A673 (cell line): ENCODE results near the gene GYS2. TPM values are rescaled to one million over a fixed set of nuclear protein-coding genes. Genes with fewer than 3 reads are reported as not detected.
A peak's percentile ranks its signal among the peaks of the same experiment; 100 is the strongest.
"Not testable (repeated sequence)": the region's sequence is repeated elsewhere in the genome, so short reads cannot be mapped to it uniquely, and the experiment has no call there.

Experiments used
- BruUV-seq: library from RNA; stranded (reverse); fragments of 400-500 nt; replicated peaks from 2 replicates; lab custom pipeline; 2021; lab: Mats Ljungman, UMichigan
- CTCF ChIA-PET: fragments of 300-600 bp; sonication (Branson Sonifier 250); formaldehyde crosslinking; loops from one replicate; lab custom pipeline; 2022; ENCODE audit warnings: antibody characterized with exemption; lab: Charles Lee
- POLR2A ChIA-PET: fragments of 300-600 bp; sonication (Branson Sonifier 250); formaldehyde crosslinking; loops from one replicate; lab custom pipeline; 2022; ENCODE audit warnings: antibody characterized with exemption; ENCODE audit not compliant: low non-redundant PET; lab: Charles Lee
- DNase-seq: peaks from one replicate; pipeline ENCODE4 v3.0.0-alpha.2; 2015; ENCODE audit warnings: low spot score
- H3K27ac ChIP-seq: fragments of 200-600 bp; sonication (generic); 2 replicates; pipeline ENCODE4 v1.5.1; 2016; ENCODE audit warnings: mixed run types, low read depth, mild to moderate bottlenecking, mixed read lengths, antibody characterized with exemption, low read length; ENCODE audit not compliant: poor library complexity, severe bottlenecking
- H3K27me3 ChIP-seq: fragments of 200-600 bp; sonication (generic); replicated peaks from 2 replicates; pipeline ENCODE4 v1.6.1; 2017; ENCODE audit warnings: mixed run types, low read depth, mild to moderate bottlenecking, mixed read lengths, antibody characterized with exemption, low read length; ENCODE audit not compliant: insufficient read depth, poor library complexity
- H3K36me3 ChIP-seq: fragments of 200-600 bp; sonication (generic); 2 replicates; pipeline ENCODE4 v1.6.1; 2016; ENCODE audit warnings: mixed run types, mild to moderate bottlenecking, mixed read lengths, antibody characterized with exemption, low read length; ENCODE audit not compliant: insufficient read depth, poor library complexity, severe bottlenecking
- H3K4me1 ChIP-seq: fragments of 200-600 bp; sonication (generic); 2 replicates; pipeline ENCODE4 v1.6.1; 2017; ENCODE audit warnings: mixed run types, mild to moderate bottlenecking, mixed read lengths, antibody characterized with exemption, low read length; ENCODE audit not compliant: insufficient read depth, poor library complexity, severe bottlenecking
- H3K4me3 ChIP-seq: fragments of 200-600 bp; sonication (generic); 2 replicates; pipeline ENCODE4 v1.5.1; 2016; ENCODE audit warnings: low read depth, mixed run types, mild to moderate bottlenecking, mixed read lengths, low read length; ENCODE audit not compliant: poor library complexity, severe bottlenecking
- H3K9me3 ChIP-seq: fragments of 200-600 bp; sonication (generic); 2 replicates; pipeline ENCODE4 v1.6.1; 2016; ENCODE audit warnings: mixed run types, low read depth, mild to moderate bottlenecking, mixed read lengths, antibody characterized with exemption, low read length; ENCODE audit not compliant: poor library complexity, severe bottlenecking
- CTCF ChIP-seq: fragments of 300-800, 200-600 bp; sonication (generic); conservative IDR thresholded peaks from 2 replicates; pipeline ENCODE4 v1.5.1; 2017; ENCODE audit warnings: low read depth, mild to moderate bottlenecking, antibody characterized with exemption, low read length, moderate library complexity, mixed read lengths
- EZH2 ChIP-seq: fragments of 200-600 bp; sonication (generic); IDR thresholded peaks from 2 replicates; pipeline ENCODE4 v1.6.1; 2017; ENCODE audit warnings: borderline replicate concordance, low read depth, mild to moderate bottlenecking, mixed read lengths, antibody characterized with exemption, low read length; ENCODE audit not compliant: poor library complexity, severe bottlenecking
- intact Hi-C: fragments of 100-400 bp; cut with micrococcal nuclease; formaldehyde crosslinking; loops from one replicate; pipeline ENCODE4 v1.10.0; 2022; ENCODE audit not compliant: unreplicated experiment
- total RNA-seq: library from RNA; stranded (reverse); gene quantifications from 2 replicates; pipeline ENCODE4 v1.2.3, GENCODE V29; 2021

GYS2 gene
- total RNA-seq, 1 experiment from 2014 or later: 0.11 TPM

GRCh38 chr12:21649034-21649433 lies 44.4 kb upstream of the GYS2 start:
- no peaks in the 10 kb centered on the region for H3K9me3 ChIP-seq
- no TSS peak for BruUV-seq
- CTCF ChIA-PET: no interaction called here
- peaks cover 93% of the 10 kb centered on the region for H3K36me3 ChIP-seq
- TF ChIP-seq EZH2 (no peak), CTCF (no peak)
- H3K4me3 ChIP-seq: no peak overlapping the region
- peak overlapping the region; percentile 11 for H3K27ac ChIP-seq
- POLR2A ChIA-PET: no interaction called here
- no peak for DNase-seq
- H3K27me3 ChIP-seq: no peaks in the 10 kb centered on the region
- H3K4me1 ChIP-seq: peaks cover 77% of the 10 kb centered on the region
- intact Hi-C loops: no loop called here

- no peaks in the 10 kb centered on the region for H3K9me3 ChIP-seq
- TF ChIP-seq CTCF (no peak), EZH2 (no peak)
- no TSS peak for BruUV-seq
- POLR2A ChIA-PET: no interaction called here
- H3K4me1 ChIP-seq: peaks cover 83% of the 10 kb centered on the region
- no peak overlapping the region for H3K27ac ChIP-seq
- H3K4me3 ChIP-seq: no peak overlapping the region
- peaks cover 93% of the 10 kb centered on the region for H3K36me3 ChIP-seq
- CTCF ChIA-PET: no interaction called here
- intact Hi-C loops: no loop called here
- no peak for DNase-seq
- H3K27me3 ChIP-seq: no peaks in the 10 kb centered on the region
Measured at GRCh38 chr12:21648378-21648777, 43.7 kb upstream of the GYS2 start.

- CTCF ChIA-PET: no interaction called here
- Histone ChIP-seq H3K4me1 (peaks cover 88% of the 10 kb centered on the region), H3K36me3 (peaks cover 93% of the 10 kb centered on the region), H3K27me3 (no peaks in the 10 kb centered on the region), H3K27ac (peak overlapping the region; percentile 5), H3K4me3 (no peak overlapping the region), H3K9me3 (no peaks in the 10 kb centered on the region)
- intact Hi-C loops: no loop called here
- TF ChIP-seq CTCF: no peak
- TF ChIP-seq EZH2: no peak
- BruUV-seq: no TSS peak
- no peak for DNase-seq
- POLR2A ChIA-PET: no interaction called here
Measured at GRCh38 chr12:21647179-21647578, 42.5 kb upstream of the GYS2 start.

- intact Hi-C loops, H3K9me3 ChIP-seq, H3K27me3 ChIP-seq, BruUV-seq, H3K4me3 ChIP-seq, CTCF ChIA-PET, POLR2A ChIA-PET: not testable (repeated sequence)
- Histone ChIP-seq H3K27ac (peak overlapping the region; percentile 60), H3K36me3 (peaks cover 91% of the 10 kb centered on the region), H3K4me1 (peaks cover 70% of the 10 kb centered on the region)
- DNase-seq: peak; percentile 85
Measured at GRCh38 chr12:21645041-21645500, 40.4 kb upstream of the GYS2 start.
